Dedifferentiated amniotic fluid mesenchymal stem cell (primary cell): ENCODE results near the gene MREG.

Source experiments
- DNase-seq: peaks from one replicate; pipeline ENCODE4 v3.0.0-alpha.2; 2016; ENCODE audit errors: extremely low spot score

The MREG gene, protein sequence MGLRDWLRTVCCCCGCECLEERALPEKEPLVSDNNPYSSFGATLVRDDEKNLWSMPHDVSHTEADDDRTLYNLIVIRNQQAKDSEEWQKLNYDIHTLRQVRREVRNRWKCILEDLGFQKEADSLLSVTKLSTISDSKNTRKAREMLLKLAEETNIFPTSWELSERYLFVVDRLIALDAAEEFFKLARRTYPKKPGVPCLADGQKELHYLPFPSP

DNA sequence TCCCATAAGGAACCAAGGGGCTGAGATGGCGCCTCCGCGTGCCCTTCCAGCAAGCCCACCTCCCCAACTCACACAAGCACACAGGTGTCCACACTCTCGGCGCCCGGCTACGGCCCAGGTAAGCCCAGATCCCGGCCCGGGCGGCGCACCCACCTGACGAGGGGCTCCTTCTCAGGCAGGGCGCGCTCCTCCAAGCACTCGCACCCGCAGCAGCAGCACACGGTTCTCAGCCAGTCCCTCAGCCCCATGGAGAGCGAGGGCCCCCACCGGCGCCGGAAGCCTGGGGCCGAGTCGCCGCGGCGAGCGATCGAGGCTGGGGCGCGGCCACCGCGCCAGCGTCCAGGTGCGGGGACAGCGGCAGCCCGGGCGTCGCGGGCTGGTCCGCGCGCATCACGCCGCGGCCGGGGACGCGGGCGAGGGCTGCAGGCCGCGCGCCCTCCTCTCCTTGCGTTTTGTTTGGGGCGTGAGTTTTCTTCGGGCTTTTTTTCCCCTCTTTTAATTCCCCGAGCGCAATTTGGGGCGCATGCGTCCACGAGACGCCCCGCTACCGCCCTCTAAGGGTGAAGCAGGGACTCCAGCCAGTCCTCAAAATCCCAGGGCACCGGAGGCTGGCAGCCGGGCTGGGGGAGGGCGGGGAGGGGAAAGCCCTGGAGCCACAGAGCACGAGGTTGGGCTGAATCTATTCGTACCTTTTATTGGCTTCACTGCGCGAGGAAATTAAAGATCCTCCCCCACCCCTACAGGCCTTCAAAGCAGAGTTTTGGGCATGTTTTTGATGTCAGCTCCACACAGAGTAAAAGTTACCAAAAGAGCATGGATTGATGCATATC is at the start of gene MREG:
TSS of gene MREG (minus strand) at position 472 of the 830 bp plus-strand sequence. CDS start at position 248, 224 bp downstream.
- DNase-seq: peak; percentile 61

DNA sequence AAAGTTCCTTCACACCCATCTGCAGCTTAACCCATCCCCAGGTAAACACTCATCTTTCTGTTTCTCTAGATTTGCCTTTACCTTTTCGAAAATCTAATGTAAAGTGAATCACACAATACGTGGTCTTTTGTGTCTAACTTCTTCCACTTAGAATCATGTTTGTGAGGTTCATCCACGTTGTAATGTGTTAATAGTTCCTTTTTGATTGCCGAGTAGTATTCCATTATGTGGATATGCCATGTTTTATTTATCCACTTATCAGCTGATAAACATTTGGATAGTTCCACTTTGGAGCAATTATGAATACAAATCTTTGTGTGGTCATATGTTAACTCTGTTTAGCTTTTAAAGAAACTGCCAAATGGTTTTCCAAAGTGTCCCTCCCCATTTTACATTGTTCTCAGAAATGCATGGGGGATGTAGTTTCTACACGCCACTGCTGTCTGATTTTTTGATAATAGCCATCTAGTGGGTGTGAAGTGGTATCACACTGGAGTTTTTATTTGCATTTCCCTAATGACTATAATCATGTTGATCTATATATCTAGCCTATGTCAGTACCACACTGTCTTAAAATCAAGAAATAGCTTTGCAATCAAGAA is 46.0 kb upstream of the MREG start:
- DNase-seq: no peak

DNA sequence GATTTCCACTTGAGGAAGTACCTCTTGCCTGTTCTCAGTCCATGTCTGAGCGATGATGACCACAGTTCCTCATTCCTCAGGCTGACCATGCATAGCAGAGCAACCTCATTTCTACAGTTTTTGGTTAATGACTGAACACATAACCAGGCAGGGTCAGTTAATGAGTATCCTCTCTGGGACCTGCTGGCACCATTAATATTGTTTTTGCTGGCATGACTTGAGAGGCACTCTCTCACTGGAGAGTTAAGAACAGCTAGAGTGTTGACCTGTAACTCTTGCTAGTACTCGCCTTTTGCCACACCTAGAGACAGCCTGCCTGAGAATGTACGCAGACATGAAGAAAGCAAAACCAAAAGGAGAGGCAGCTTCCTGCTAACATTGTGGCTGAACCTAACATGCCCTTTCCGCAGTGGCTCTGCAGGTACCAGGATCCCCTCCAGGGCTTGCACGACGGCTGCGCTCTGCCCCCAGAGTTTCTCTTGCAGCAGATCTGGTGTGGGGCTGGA is 44.4 kb upstream of the MREG start:
- no peak for DNase-seq

DNA sequence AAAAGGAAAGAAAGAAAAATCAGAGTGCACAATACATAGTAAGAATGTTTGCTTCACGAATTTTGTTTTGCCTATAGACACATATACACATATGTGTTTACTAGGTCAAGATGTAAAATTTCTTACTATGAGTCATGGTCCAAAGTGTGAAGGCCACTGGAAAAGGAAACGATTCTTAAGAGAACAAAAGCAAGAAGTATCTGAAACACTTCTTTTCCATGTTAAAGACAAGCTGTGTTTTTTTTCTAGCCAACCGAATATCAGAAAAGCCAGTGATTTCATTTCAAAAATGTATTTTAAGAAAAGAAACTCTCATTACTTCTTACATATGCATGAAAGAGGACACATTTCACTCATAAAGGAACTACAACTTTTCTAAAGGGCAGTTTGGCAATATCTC is 43.4 kb upstream of the MREG start:
- DNase-seq: no peak

DNA sequence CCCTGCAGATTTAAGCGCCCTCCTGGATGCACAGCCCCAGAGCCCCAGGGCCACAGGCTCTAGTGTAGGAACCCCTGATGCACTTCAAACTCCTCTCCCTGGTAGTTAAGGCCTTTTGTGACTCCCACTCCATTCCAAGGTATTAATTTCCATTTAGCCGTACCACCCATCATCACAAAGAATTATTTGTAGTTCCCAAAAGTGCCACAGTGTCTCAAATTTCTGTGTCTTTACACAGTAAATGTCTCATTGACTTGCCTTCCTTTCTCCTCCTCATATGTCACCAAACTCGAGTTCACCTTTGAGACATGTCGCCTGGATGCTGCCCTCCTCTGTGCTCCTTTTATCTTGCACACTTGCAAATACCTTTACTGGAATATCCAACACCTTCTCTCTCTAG is 42.3 kb upstream of the MREG start:
- DNase-seq: no peak

DNA sequence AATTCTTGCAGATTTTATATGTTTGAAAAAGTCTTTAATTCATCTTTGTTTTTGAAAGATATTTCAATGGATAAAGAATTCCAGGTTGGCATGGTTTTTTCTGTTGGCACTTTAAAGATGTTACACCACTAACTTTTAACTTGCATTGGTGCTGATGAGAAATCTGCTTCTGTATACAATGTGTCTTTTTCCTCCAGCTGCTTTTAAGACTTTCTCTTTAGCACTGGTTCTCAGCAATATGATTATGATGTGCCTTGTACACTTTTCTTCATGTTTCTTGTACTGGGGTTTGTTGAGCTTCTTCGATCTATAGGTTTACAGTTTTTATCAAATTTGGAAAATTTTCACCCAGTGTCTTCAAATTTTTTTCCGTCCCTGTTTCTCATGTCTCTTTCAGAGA is 39.1 kb upstream of the MREG start:
- no peak for DNase-seq

DNA sequence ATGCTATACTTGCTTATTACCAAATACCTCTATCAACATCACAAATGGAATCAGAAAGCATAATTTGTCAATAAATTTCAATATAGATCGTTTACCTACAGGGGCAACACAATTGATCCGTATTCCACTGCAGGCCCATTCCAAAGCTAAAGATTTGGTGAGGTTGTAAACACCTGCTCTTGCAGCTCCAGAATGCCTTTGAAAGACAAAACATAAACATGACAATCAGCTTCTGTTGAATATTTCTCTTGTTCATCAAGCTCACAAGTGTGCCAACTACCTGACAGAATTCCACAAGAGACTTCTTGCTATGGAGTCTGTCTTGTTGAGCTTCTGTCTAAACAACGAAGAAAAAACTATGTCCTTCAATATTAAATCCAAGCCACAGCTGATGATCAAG is 38.0 kb upstream of the MREG start:
- no peak for DNase-seq

DNA sequence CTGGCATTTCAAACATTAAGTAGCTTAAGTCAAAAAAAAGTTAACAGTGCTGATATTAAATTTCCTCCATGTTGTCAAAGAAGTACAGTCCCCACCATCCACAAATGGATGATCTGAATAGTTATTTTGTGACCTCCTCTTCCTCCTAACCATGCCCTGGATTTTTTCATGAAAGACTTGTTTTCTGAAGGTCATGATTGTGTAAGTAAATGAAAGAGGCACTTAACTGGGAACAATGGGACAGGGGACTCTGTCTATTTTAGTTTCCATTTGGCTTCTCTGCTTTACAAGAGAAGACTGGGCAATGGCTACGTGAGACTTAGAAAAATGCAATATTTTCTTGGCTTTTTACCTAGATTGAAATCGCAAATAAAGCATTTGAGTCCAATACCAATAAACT is 36.1 kb upstream of the MREG start:
- DNase-seq: no peak

DNA sequence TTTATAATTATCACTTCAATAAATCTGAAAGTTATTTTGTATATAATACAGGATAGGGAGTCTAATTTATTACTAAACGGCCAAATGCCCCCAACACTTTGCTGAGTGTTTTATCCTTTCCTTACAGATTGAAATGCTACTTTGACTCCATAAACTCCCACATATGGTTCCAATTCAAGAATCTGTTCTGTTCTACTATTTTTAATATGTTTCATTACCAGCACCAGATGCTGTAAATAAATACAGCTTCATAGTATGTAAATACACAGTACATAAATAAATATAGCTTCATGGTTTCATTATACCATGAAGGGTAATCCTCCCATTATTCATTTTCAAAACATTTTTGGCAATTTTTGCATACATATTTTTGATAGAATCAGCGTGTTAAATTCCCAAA is 34.0 kb upstream of the MREG start:
- DNase-seq: no peak

DNA sequence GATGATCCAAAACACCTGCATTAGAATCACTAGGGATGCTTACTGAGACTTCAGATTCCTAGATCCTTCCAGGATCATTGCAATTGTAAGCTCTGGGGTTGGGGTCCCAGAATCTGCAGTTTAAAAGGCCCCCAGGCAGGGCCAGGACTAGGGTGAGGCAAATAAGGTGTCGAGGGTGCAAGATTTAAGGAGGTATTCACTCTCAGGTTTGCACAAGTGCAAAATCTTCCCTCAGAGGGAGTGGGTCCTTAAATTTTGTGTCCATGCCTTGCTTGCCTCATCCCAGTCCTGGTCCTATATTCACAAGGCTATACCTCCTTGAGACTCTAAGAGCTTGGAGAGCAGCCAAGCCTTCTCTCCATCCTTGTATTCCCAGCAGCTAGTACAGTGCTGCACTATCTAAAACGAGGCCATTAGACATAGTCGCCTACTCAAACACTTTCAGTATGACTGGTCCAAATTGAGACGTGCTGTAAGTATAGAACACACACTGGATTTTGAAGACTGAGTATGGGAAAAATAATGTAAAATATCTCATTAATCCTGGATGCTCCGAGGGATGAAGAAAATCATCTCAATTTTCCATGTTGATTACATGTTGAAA is 31.6 kb upstream of the MREG start:
- DNase-seq: no peak

DNA sequence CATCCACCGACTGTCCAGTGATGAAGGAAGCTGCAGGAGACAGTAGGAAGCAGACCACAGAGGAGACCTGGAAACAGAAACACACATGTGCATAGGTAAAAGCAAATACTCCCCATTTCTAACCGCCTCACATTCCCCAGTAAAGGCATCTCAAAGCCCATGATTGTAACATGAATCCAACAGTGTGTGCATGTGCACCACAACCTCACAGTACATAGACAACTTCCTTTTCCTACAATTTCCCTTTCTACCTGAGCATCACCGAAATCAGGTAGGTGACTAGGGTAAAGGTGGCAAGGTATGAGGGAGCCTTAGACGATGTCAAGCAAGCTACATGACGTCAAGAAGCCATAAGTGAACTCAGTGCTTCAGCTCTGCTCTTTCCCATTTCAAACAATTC is 30.6 kb upstream of the MREG start:
- DNase-seq: no peak

DNA sequence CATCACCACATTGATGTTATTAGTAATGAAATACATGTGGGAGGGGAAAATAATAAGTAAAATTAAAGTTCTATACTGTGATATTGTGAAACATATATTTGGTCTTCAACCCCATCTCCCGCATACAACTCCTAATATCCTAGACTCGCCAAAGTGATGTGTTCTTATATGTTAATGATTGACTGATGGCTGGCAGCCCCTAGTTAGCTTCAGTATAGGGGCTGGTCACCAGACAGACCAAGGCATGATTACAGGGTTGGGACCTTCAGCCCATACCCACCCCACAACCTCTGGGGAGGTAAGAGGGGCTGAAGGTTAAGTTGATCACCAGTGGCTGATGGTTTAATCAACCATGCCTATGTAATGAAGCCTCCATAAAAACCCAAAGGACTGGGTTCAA is 28.1 kb upstream of the MREG start:
- no peak for DNase-seq

DNA sequence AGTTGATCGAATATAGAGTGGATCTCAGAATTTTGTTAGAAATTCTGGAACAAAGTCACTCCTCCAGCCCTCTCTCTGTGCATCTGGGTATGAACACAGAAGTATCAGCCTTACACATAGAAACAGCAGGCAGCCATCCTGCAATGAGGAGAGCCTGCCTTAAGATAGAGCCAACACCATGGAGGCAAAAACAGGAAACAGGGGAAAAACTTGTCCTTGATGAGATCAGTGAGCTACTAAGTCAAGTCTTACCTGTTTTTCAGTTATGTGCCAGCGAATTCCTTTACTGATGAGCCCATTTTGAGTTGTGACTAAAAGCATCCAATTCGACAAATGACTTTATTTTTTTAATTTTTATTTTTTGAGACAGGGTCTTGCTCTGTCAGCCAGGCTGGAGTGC is 26.6 kb upstream of the MREG start:
- DNase-seq: no peak

DNA sequence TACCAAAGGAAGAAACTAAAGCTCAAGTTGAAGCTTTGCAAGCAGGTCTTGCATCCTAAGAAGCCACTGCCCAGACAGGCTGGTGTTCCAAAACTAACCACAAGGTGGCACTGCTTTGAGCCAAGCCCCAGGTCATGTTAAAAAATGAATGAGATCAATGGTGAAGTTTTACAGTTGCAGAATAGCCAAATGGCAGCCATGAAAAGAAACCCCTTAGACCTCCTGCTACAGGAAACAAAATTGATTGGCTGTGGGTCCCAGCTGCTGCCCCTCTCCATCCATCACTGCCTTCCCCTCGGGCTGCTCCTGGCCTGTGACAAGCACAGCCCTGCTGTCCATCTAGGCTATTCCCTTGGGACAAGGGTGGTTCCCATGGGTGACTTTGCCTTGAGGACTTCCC is 20.7 kb upstream of the MREG start:
- peak; percentile 41 for DNase-seq

DNA sequence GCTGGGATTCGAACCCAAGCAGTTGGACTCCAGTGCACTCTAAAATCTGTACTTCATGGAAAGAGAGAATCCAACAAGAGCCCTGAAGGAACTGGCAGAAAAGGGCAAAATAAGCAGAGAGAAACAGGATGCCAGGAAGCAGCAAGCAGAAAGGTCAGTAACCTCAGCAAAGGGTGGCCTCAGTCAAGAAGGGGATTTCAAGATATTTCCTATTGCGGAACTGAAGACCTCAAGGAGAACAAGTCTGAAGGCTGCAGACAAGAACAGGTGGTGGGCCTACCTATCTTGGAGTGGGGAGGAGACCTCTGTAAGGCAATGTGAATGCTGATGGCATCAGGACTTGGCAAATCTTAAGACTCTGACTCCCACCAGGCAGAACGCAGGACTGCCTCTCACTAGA is 20.1 kb upstream of the MREG start:
- DNase-seq: no peak

DNA sequence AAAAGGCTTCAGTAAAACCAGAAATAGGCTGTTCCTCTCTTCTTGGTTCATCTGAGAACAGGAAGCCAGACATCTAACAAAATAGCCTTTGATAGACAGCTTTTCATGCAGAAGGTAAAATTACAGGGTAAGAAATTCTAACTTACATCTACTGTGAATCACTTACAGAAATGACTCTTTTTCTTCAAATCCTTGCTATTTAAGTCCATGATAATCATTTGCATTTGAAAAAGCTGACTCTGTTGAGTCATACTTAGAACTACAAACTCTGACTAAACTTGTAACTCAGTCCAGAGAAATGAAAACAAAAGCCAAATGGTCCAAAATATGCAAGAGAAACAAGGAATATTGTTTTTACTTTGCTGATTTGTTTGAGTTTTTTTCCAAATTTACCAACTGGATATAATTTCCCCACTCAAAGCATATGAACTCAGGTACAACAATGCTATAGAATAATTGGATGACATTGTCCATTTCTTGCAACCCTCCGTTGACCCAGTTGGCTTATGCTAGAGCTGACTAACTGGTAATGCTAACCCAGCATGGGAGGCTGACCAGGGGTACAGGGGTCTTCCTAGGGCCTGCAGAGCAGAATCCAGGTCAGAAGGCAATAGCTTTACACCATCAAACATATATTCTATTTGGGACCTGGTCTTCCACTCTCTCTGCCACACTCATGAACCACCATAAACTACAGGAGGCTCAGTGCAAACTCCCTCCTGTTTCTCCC is 18.8 kb upstream of the MREG start:
- DNase-seq: peak; percentile 79

DNA sequence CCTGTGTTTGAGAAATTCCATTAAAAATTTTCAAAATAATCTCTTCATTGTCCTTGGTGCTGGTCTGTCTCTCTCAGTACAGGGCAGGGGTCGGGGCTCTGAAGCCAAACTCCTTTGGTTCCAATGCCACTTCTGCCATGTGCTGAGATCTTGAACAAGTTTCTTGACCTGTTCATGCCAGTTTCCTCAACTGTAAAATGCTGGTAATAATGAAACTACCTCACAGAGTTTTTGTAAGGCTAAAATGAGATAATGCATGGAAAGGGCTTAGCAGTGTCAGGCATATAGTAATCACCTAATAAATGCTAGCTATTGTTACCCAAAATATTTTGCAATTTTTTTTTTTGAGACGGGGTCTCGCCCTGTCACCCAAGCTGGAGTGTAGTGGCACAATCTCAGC is 16.9 kb upstream of the MREG start:
- DNase-seq: no peak

DNA sequence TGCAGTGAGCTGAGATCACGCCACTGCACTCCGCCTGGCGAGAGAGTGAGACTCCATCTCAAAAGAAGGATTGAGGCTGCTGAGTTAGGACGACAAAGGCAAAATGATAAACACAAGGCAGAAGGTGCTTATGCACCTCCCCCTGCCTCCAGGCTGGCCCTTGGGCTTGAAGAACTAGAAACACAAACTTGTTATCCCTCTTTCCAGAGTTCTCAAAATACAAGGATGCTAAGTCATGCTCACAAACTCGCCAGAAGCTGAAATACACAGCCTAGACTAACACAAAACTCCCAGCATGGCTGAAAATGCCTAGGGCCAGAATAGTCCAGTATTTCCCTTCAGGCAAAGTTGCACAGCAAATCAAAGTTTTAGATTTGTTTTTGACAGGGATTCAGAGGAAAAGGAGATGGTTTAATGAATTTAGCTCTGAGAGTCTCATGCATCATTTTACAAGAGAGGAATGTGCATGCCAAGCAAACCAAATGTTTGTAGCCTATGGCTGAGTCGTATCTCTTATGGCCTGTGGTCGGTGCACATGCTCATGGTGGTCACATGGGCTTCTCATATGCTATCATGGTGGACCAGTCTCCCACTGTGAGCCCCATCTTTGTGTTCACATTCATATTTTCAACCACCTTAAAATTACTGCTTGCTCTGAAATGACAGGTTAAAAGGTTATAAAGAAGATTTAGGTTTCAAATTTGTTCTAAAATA is 16.2 kb upstream of the MREG start:
- no peak for DNase-seq

DNA sequence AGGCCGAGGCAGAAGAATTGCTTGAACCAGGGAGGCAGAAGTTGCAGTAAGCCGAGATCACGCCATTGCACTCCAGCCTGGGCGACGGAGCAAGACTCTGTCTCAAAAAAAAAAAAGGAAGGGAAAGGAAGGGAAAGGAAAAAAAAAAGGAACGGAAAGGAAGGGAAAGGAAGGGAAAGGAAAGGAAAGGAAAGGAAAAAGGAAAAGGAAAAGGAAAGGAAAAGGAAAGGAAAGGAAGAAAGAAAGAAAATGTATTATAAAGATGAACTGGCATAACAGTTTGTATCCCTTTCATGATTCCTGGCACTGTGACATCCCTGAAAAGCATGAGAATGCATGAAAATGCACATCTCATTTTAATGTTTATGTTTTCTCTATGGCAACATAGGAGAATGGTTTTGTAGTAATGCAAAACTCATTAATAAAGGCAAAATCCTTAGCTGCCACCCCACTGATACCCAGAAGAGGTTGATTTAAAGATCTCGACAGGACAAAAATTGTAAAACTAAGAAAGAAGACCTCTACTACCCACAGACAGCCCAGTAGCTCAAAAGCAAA is 11.5 kb upstream of the MREG start:
- no peak for DNase-seq

DNA sequence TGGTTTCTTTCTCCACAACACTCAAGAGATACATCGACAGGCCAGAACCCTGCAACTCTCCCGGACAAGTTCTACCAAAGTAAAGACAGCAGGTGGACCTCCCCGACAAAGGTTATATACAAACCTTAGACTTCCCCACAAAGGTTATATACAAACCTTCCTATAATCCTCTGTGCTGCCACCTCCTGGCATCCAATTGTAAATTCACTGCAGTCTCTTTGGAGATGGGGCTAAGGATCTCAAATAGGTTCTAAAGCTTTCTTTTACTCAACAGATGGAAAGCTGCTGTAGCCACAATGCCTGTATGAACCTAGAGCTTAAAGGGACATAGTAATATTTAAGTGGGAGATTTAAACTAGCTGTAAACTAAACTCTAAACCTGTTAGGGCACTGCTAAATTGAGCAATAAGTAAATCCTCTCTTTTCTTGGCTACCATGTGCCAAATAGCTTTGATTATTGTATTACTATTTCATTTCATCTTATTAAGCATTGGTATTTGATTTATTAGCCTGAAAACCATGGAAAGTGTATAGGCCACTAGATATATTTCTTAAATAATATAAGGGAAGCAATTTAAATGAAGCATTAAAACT is 9.8 kb upstream of the MREG start:
- peak; percentile 30 for DNase-seq
